CD4-positive, alpha-beta T cell treated with Interleukin-6 for 4 hours (primary cell): ENCODE measurements around the gene CDR2L.
A peak's percentile ranks its signal among the peaks of the same experiment; 100 is the strongest.
"Not testable (repeated sequence)": the region's sequence is repeated elsewhere in the genome, so short reads cannot be mapped to it uniquely, and the experiment has no call there.

Experiments
- DNase-seq: peaks from one replicate; pipeline ENCODE4 v3.0.0-alpha.2; 2020; ENCODE audit warnings: mixed read lengths

The CDR2L gene

DNA sequence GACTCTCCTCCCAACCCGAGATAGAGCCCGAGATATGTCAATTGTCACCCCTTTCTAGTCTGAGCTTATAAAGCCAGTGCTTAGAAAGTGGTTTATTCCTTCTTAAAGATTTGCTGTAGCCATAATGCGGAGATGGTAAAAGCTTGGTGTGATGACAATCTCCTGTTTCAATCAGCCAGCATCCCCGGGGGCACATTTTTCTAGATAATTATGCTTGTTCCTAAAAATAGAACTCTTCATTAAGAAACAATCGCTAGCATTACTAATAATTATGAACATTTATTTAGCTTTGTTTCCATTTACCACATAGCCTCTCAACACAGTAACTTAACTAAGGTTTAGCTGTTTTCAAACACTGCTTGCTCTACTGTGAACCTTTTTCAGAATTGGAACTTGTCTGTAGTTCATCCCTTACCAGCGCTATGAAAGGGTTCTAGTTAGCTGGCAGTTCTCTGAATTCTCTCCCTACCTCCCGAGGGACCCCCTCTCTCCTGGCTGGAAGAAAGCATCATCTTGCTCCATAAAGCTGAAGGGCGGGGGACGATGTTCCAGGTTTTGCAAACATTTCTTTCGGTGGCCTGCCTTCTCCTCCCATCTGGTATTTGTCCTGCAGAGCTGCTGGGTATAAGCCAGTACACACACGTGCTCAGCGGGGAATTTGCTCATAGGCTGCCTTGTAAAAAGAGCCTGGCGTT is 24.1 kb downstream of the CDR2L start:
- no peak for DNase-seq

GRCh38 chr17:75012096-75012345 is 24.6 kb downstream of the CDR2L start:
- DNase-seq, result no peak

GRCh38 chr17:75012346-75013091 is 25.1 kb downstream of the CDR2L start, which contains the start of gene MRPL58:
MRPL58 (plus strand) TSS chr17:75012670; CDS start chr17:75012687, 17 bp downstream.
- DNase-seq, result peak; percentile 84

- no peak for DNase-seq
Measured at GRCh38 chr17:75013092-75013559, 25.7 kb downstream of the CDR2L start.

GRCh38 chr17:75019146-75019545 is 31.7 kb downstream of the CDR2L start:
- no peak for DNase-seq

DNA sequence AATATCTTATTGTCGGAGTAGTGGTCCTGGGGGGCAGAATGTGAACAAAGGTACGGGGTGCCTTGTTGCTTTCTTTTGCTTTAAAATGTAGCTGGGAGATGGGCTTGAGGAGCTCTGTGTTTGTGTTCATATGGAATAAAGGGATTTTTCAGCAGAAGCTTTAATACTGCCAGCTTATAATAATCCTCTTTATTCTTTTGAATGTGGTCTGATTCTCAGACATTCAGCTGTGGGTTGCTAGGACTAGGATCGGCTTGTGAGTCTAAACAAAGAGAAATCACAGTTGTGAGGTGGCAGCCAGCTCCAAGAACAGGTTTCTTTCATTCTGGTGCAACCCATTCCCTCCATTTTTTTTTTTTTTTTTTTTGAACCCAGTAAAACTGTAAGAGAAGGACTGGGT is 32.3 kb downstream of the CDR2L start:
- no peak for DNase-seq

- no peak for DNase-seq
Measured at GRCh38 chr17:75020331-75021110, 33.1 kb downstream of the CDR2L start.

DNA sequence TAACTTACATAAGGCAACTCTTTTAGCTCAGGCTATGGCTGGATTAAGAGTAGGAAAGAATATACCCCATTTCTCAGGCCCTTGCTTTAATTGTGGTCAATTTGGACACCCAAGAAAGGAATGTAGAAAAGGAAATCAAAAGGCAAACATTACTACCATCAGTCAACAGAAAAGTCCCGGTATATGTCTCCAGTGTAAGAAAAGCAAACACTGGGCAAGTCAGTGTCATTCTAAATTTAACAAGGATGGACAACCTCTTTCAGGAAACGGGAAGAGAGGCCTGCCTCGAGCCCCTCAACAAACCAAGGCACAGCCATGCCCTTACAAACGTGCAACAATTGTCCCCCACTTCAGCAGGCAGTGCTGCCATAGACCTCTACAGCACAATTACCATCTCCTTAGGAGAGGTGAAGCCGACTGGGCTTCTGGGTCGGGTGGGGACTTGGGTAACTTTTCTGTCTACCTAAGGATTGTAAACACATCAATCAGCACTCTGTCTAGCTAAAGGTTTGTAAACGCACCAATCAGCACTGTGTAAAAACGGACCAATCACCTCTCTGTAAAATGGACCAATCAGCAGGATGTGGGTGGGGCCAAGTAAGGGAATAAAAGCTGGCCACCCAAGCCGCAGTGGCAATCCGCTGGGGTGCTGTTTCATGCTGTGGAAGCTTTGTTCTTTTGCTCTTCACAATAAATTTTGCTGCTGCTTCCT is 37.4 kb downstream of the CDR2L start:
- DNase-seq, result peak; percentile 27

GRCh38 chr17:75025398-75025734 is 37.9 kb downstream of the CDR2L start:
- not testable (repeated sequence) for DNase-seq

GRCh38 chr17:75026650-75027049 is 39.2 kb downstream of the CDR2L start:
- DNase-seq, result not testable (repeated sequence)

DNA sequence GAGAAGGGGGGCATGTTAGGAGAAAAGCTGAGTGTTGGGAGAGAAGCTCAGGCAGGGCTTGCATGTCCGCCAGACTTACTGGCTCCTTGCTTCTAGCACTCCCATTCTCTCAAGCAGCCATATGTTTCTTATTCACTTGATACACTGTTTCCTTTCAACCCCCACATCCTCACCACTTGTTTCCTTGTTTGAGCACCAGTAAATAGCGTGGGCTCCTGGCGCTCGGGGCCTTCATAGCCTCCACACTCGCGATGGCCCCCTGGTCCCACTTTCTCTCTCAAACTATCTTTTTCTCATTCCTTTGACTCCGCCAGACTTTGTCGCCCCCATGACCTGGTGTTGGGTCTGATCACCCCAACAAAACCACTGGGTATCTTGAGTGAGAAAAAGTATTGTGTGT is 42.7 kb downstream of the CDR2L start:
- DNase-seq, result no peak

DNA sequence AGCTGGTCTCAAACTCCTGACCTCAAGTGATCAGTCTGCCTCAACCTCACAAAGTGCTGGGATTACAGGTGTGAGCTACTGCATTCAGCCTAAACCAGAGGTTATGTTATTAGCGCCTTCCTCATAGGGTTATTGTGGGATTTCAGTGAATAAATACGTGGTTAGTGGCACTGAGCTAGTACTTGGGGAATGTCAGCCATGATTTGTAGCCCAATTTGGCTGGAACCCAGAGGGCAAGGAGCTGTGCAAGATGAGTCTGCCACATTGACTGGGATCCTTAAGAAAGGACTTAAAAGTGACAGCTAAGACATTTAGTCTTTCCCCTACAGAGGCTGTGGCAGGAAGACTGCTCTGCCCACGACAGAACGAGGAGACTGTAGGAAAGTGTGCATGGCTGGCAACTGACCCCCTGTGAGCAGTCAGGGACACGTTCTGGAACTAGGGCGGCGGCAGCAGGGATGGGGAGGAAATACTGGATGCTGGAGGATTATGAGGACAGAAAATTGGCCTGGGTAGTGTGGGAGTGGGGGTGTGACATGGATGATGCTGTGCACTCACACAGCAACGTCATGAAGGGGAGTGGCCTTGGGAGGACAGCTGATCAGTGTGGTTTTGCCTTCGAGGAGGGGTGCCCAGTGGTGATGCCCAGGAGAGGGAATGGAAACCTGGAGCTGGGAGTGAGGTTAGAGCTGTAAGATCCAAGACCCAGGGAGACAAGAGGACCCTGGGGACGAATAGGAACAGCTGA is 44.7 kb downstream of the CDR2L start:
- DNase-seq, result peak; percentile 77

GRCh38 chr17:75032720-75033280 is 45.4 kb downstream of the CDR2L start:
- DNase-seq, result no peak

DNA sequence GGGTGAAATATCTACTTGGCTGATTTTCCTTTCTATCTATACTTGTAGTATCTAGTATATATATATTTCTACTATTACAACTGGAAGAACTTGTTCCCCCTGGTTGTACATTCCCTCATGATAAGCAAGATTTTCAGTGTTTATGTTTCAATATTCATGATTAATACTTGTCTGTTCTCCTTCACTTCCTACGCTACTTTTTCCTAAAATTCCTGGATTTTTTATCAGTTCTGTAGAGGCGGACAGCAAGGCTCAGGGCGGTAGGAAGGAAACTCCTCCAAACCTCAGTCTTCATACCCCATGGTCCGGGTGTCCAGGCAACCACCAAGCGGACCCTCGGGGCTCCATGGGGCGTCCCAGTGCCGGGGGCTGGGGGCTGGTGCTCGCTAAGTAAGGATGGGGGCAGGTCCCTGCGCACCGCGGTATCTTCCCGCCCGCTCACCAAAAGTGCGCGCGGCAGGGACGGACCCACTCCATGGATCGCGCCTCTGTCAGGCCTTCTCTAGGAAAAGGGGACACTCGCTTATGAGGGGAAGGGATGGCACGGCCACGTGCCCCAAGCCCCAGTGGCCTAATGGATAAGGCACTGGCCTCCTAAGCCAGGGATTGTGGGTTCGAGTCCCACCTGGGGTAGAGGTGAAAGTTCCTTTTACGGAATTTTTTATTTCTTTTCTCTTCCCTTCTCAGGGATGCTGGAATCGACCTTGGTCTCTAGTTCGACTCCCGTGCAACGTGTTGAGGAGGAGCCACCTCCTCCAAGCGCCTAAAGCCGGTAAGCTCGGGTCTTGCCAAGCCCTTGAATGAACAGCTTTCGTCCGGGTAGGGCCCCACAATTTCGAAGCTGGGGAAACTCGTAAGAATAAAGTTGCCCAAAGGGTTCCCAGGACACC is 46.2 kb downstream of the CDR2L start:
- peak; percentile 81 for DNase-seq

- peak; percentile 81 for DNase-seq
Measured at GRCh38 chr17:75034236-75034908, 46.9 kb downstream of the CDR2L start.

- DNase-seq, result peak; percentile 96
Measured at GRCh38 chr17:75036643-75037268, 49.3 kb downstream of the CDR2L start.

DNA sequence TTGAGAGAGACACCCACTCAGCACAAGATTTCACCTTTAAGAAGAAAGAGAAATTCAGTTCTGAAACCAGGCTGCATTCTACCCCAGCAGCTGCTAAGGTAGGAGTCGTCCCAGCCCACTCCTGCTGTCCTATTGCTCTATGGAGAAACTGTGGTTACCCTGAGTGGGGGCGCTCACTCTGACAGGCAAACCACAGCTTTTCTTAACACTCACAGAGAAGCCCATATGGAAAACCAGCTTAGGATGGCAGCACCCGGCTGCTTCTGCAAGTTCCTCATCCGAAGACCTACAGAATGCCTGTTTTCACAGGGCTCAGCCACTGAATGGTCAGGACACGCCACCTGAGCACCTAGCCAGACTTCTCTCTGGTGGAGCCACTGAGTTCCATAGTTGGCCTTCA is 51.8 kb downstream of the CDR2L start:
- DNase-seq, result no peak

- no peak for DNase-seq
Measured at GRCh38 chr17:75041656-75042280, 54.3 kb downstream of the CDR2L start.

GRCh38 chr17:75043789-75044188 is 56.4 kb downstream of the CDR2L start:
- DNase-seq, result not testable (repeated sequence)
